Astrocyte (in vitro differentiated cells and primary cell): Measurements from ENCODE around the gene PURB. TPM values are rescaled to one million over a fixed set of nuclear protein-coding genes. Genes with fewer than 3 reads are reported as not detected.

Source experiments
- DNase-seq: peaks from one replicate; pipeline ENCODE4 v3.0.0-alpha.2; 2010; ENCODE audit warnings: low read depth
- FAIRE-seq: peaks from 2 replicates; lab custom pipeline; 2011; peaks lifted over from hg19 to GRCh38; lab: Jason Lieb, UNC
- H2AFZ ChIP-seq: 2 replicates; pipeline ENCODE4 v1.6.0; 2012; ENCODE audit warnings: low read depth, low read length, inconsistent platforms
- H3K27ac ChIP-seq: 2 replicates; pipeline ENCODE4 v1.5.1; 2011; ENCODE audit warnings: low read depth, low read length, inconsistent platforms
- H3K27me3 ChIP-seq: 2 replicates; pipeline ENCODE4 v1.6.0; 2011; ENCODE audit warnings: low read length, inconsistent platforms; ENCODE audit not compliant: insufficient read depth
- H3K36me3 ChIP-seq: 2 replicates; pipeline ENCODE4 v1.5.1; 2011; ENCODE audit warnings: low read length, inconsistent platforms; ENCODE audit not compliant: insufficient read depth
- H3K4me1 ChIP-seq: 2 replicates; pipeline ENCODE4 v1.5.1; 2011; ENCODE audit warnings: low read length, inconsistent platforms; ENCODE audit not compliant: insufficient read depth
- H3K4me2 ChIP-seq: 2 replicates; pipeline ENCODE4 v1.6.0; 2012; ENCODE audit warnings: low read length, inconsistent platforms
- H3K4me3 ChIP-seq: 2 replicates; pipeline ENCODE4 v1.5.1; 2011; ENCODE audit warnings: low read depth, mild to moderate bottlenecking, low read length, inconsistent platforms; ENCODE audit not compliant: insufficient read depth
- H3K79me2 ChIP-seq: 2 replicates; pipeline ENCODE4 v1.6.0; 2012; ENCODE audit warnings: mild to moderate bottlenecking, low read length, inconsistent platforms; ENCODE audit not compliant: insufficient read depth
- H3K9ac ChIP-seq: 2 replicates; pipeline ENCODE4 v1.6.0; 2012; ENCODE audit warnings: mild to moderate bottlenecking, low read length, inconsistent platforms
- H3K9me3 ChIP-seq: 2 replicates; pipeline ENCODE4 v1.5.1; 2012; ENCODE audit warnings: low read depth, mild to moderate bottlenecking, low read length, inconsistent platforms; ENCODE audit not compliant: insufficient read depth
- H4K20me1 ChIP-seq: 2 replicates; pipeline ENCODE4 v1.6.0; 2012; ENCODE audit warnings: low read length, inconsistent platforms; ENCODE audit not compliant: insufficient read depth
- H3K27ac Mint-ChIP-seq: one replicate; pipeline ENCODE4 v1.8.0; 2021; ENCODE audit warnings: mild to moderate bottlenecking, mixed read lengths; ENCODE audit not compliant: unreplicated experiment
- H3K27me3 Mint-ChIP-seq: one replicate; pipeline ENCODE4 v1.8.0; 2021; ENCODE audit warnings: low read depth, mixed read lengths; ENCODE audit not compliant: unreplicated experiment
- H3K36me3 Mint-ChIP-seq: one replicate; pipeline ENCODE4 v1.8.0; 2021; ENCODE audit warnings: low read depth, mixed read lengths; ENCODE audit not compliant: unreplicated experiment
- H3K4me1 Mint-ChIP-seq: one replicate; pipeline ENCODE4 v1.8.0; 2021; ENCODE audit warnings: low read depth, mixed read lengths; ENCODE audit not compliant: unreplicated experiment
- H3K4me3 Mint-ChIP-seq: one replicate; pipeline ENCODE4 v1.8.0; 2021; ENCODE audit warnings: mild to moderate bottlenecking, moderate library complexity, mixed read lengths; ENCODE audit not compliant: unreplicated experiment
- H3K9me3 Mint-ChIP-seq: one replicate; pipeline ENCODE4 v1.8.0; 2021; ENCODE audit warnings: mild to moderate bottlenecking, mixed read lengths; ENCODE audit not compliant: unreplicated experiment
- CTCF ChIP-seq: IDR thresholded peaks from 2 replicates; pipeline ENCODE4 v1.5.1; 2011; ENCODE audit warnings: low read depth, mild to moderate bottlenecking, inconsistent platforms, low read length, moderate library complexity; ENCODE audit not compliant: insufficient read depth
- EZH2 ChIP-seq: IDR thresholded peaks from 2 replicates; pipeline ENCODE4 v1.6.1; 2012; ENCODE audit warnings: mild to moderate bottlenecking, low read length, inconsistent platforms; ENCODE audit not compliant: insufficient read depth
- total RNA-seq: library from RNA; stranded (reverse); gene quantifications from 2 replicates; pipeline ENCODE4 v1.2.1, GENCODE V29; 2021

PURB gene
- total RNA-seq, 1 donor from 2014 or later = 26.3 TPM

GRCh38 chr7:44914992-44915607, 29.8 kb upstream of the PURB start:
- H3K4me3 ChIP-seq = no peak overlapping the region
- H4K20me1 ChIP-seq = peaks cover 3% of the 10 kb centered on the region
- H3K9me3 ChIP-seq = no peaks in the 10 kb centered on the region
- Mint-ChIP-seq H3K9me3 (peaks cover 3% of the 10 kb centered on the region), H3K27ac (no peak overlapping the region), H3K36me3 (peaks cover 3% of the 10 kb centered on the region), H3K4me3 (no peak overlapping the region), H3K4me1 (no peaks in the 10 kb centered on the region), H3K27me3 (peaks cover 7% of the 10 kb centered on the region)
- FAIRE-seq = no peak
- H2AFZ ChIP-seq = no peak overlapping the region
- H3K27ac ChIP-seq = no peak overlapping the region
- no peak for TF ChIP-seq CTCF
- no peak for TF ChIP-seq EZH2
- H3K4me2 ChIP-seq = no peak overlapping the region
- no peaks in the 10 kb centered on the region for H3K79me2 ChIP-seq
- DNase-seq = no peak
- H3K27me3 ChIP-seq = no peaks in the 10 kb centered on the region
- H3K4me1 ChIP-seq = no peaks in the 10 kb centered on the region
- H3K36me3 ChIP-seq = no peaks in the 10 kb centered on the region
- H3K9ac ChIP-seq = no peak overlapping the region

- Mint-ChIP-seq H3K27me3 (no peaks in the 10 kb centered on the region), H3K9me3 (peaks cover 1% of the 10 kb centered on the region), H3K4me1 (no peaks in the 10 kb centered on the region), H3K4me3 (no peak overlapping the region), H3K27ac (no peak overlapping the region), H3K36me3 (no peaks in the 10 kb centered on the region)
- Histone ChIP-seq H3K4me3 (no peak overlapping the region), H3K9ac (no peak overlapping the region), H3K79me2 (no peaks in the 10 kb centered on the region), H3K27ac (no peak overlapping the region), H3K9me3 (no peaks in the 10 kb centered on the region), H3K4me1 (no peaks in the 10 kb centered on the region), H3K4me2 (no peak overlapping the region), H2AFZ (no peak overlapping the region), H4K20me1 (peaks cover 3% of the 10 kb centered on the region), H3K27me3 (no peaks in the 10 kb centered on the region), H3K36me3 (no peaks in the 10 kb centered on the region)
- no peak for TF ChIP-seq EZH2
- no peak for TF ChIP-seq CTCF
- FAIRE-seq (no peak), DNase-seq (no peak)
These were observed 27.5 kb upstream of the PURB start for GRCh38 chr7:44912775-44913347.

GRCh38 chr7:44911911-44912310, 26.6 kb upstream of the PURB start:
- H3K36me3 Mint-ChIP-seq = no peaks in the 10 kb centered on the region
- Histone ChIP-seq H3K4me3 (no peak overlapping the region), H3K79me2 (no peaks in the 10 kb centered on the region), H3K27ac (no peak overlapping the region), H3K27me3 (no peaks in the 10 kb centered on the region), H3K4me1 (no peaks in the 10 kb centered on the region), H3K4me2 (no peak overlapping the region), H3K36me3 (no peaks in the 10 kb centered on the region), H3K9me3 (no peaks in the 10 kb centered on the region), H4K20me1 (peaks cover 3% of the 10 kb centered on the region), H2AFZ (no peak overlapping the region), H3K9ac (no peak overlapping the region)
- H3K4me1 Mint-ChIP-seq = no peaks in the 10 kb centered on the region
- H3K9me3 Mint-ChIP-seq = peaks cover 1% of the 10 kb centered on the region
- no peak overlapping the region for H3K4me3 Mint-ChIP-seq
- H3K27me3 Mint-ChIP-seq = no peaks in the 10 kb centered on the region
- FAIRE-seq (no peak), DNase-seq (no peak)
- H3K27ac Mint-ChIP-seq = no peak overlapping the region
- TF ChIP-seq EZH2 (no peak), CTCF (no peak)
